Activated T-cell treated with anti-CD3 and anti-CD28 coated beads for 4 hours (primary cell): ENCODE data around the gene HUNK.

Experiments
- DNase-seq: peaks from one replicate; pipeline ENCODE4 v3.0.0-alpha.2; 2020

HUNK gene

GRCh38 chr21:31967334-31967733, 94.5 kb downstream of the HUNK start:
- DNase-seq = no peak

GRCh38 chr21:31972622-31973021, 99.8 kb downstream of the HUNK start:
- DNase-seq = no peak

- DNase-seq = no peak
Observed at GRCh38 chr21:31973402-31973944, 100.7 kb downstream of the HUNK start.

- DNase-seq = no peak
Observed at GRCh38 chr21:31974454-31974985, 101.7 kb downstream of the HUNK start.

- DNase-seq = no peak
Observed at GRCh38 chr21:31975491-31975890, 102.7 kb downstream of the HUNK start.

- DNase-seq = no peak
Observed at GRCh38 chr21:31977816-31978215, 105.0 kb downstream of the HUNK start.

GRCh38 chr21:31983120-31983519, 110.3 kb downstream of the HUNK start:
- DNase-seq = no peak

GRCh38 chr21:31983554-31983953, 110.7 kb downstream of the HUNK start:
- DNase-seq = no peak

- DNase-seq = no peak
Observed at GRCh38 chr21:31985398-31985797, 112.6 kb downstream of the HUNK start.

GRCh38 chr21:31986035-31986856, 113.4 kb downstream of the HUNK start:
- DNase-seq = no peak

- DNase-seq = no peak
Observed at GRCh38 chr21:31987696-31988095, 114.9 kb downstream of the HUNK start.

GRCh38 chr21:31988492-31989290, 115.9 kb downstream of the HUNK start:
- no peak for DNase-seq

- DNase-seq = no peak
Observed at GRCh38 chr21:31991356-31992331, 118.8 kb downstream of the HUNK start.

GRCh38 chr21:31992391-31992790, 119.6 kb downstream of the HUNK start:
- DNase-seq = no peak

GRCh38 chr21:31993826-31994825, 121.3 kb downstream of the HUNK start:
- DNase-seq = no peak

GRCh38 chr21:31997191-31997590, 124.4 kb downstream of the HUNK start:
- DNase-seq = no peak

GRCh38 chr21:31999810-32000468, 127.1 kb downstream of the HUNK start:
- no peak for DNase-seq

GRCh38 chr21:32001390-32001789, 128.6 kb downstream of the HUNK start:
- no peak for DNase-seq

GRCh38 chr21:32003411-32003810, 130.6 kb downstream of the HUNK start:
- DNase-seq = no peak

GRCh38 chr21:32004291-32004690, 131.5 kb downstream of the HUNK start:
- no peak for DNase-seq
